Neutrophil (primary cell): ENCODE results near the gene MEGF6.

Experiments used
- H3K27ac ChIP-seq: fragments of 200-600 bp; sonication (generic); 2 replicates; pipeline ENCODE4 v1.5.1; 2016; ENCODE audit warnings: mild to moderate bottlenecking, moderate library complexity
- H3K27me3 ChIP-seq: fragments of 200-600 bp; sonication (generic); 2 replicates; pipeline ENCODE4 v1.6.0; 2016; ENCODE audit warnings: mild to moderate bottlenecking
- H3K36me3 ChIP-seq: fragments of 200-600 bp; sonication (generic); 2 replicates; pipeline ENCODE4 v1.5.1; 2017
- H3K4me1 ChIP-seq, 2 experiments: fragments of 200-600 bp in 1 of 2; sonication (generic) in 1 of 2; 1 replicate in 1 of 2; 2 replicates in 1 of 2; pipeline versions ENCODE4 v1.5.1 to v1.6.1; 2013 to 2016; ENCODE audit warnings: low read depth in 1 of 2, low read length in 1 of 2, mild to moderate bottlenecking in 1 of 2, moderate library complexity in 1 of 2; ENCODE audit not compliant: control insufficient read depth in 1 of 2, insufficient read depth in 1 of 2
- H3K4me3 ChIP-seq, 2 experiments: fragments of 200-600 bp in 1 of 2; sonication (generic) in 1 of 2; 1 replicate in 1 of 2; 2 replicates in 1 of 2; pipeline ENCODE4 v1.5.1; 2013 to 2016; ENCODE audit warnings: low read depth in 1 of 2, low read length in 1 of 2, mild to moderate bottlenecking in 1 of 2, moderate library complexity in 1 of 2
- H3K9me3 ChIP-seq: fragments of 200-600 bp; sonication (generic); 2 replicates; pipeline ENCODE4 v1.5.1; 2016
- TF ChIP-seq, protein P1 (sequence below): fragments of 200-600 bp; sonication (generic); IDR thresholded peaks from 2 replicates; pipeline ENCODE4 v1.5.1; 2016; ENCODE audit warnings: antibody characterized with exemption

Gene MEGF6

DNA sequence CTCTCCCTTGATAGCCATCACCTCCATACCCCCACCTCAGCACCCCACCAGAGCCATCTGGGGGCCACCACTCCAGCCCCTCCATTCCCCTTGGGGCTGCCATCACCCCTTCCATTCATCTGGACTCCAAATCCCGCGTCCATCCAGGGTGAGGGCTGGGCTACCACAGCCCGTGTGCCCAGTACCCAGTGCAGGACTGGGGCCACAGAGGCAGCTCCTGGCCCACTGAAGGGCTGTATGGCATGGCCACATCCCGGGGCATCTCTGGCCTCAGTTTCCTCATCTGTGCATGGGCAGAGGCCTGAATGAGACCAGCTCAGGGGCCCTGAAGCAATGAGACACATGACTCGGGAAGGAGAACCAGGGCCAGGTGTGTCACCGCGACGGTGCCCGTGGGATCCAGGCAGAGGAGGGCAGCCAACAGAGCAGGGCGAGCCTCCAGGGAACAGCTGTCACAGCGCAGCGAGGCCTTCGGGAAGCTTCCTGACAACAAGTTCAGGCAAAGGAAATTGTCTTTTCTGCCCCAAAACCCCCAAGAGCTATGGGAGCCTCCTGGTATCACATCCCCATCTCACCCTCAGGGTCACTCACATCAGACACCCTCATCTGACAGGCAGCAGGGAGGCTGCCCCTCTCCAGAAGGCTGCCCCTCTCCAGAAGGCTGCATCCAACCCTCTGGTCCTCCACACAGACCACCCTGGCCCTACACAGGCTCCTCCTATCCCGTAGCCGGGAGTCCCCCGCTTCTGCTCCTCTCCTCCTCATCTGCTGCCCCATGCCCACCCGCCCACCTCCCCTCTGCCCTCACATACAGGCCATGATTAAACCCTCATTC, 76.3 kb downstream of the MEGF6 start:
- Histone ChIP-seq H3K4me1 (peaks cover 7 to 30% of the 10 kb centered on the region in 2 experiments), H3K9me3 (no peaks in the 10 kb centered on the region), H3K36me3 (no peaks in the 10 kb centered on the region), H3K4me3 (no peak overlapping the region), H3K27ac (no peak overlapping the region), H3K27me3 (no peaks in the 10 kb centered on the region)
- TF ChIP-seq, protein P1, sequence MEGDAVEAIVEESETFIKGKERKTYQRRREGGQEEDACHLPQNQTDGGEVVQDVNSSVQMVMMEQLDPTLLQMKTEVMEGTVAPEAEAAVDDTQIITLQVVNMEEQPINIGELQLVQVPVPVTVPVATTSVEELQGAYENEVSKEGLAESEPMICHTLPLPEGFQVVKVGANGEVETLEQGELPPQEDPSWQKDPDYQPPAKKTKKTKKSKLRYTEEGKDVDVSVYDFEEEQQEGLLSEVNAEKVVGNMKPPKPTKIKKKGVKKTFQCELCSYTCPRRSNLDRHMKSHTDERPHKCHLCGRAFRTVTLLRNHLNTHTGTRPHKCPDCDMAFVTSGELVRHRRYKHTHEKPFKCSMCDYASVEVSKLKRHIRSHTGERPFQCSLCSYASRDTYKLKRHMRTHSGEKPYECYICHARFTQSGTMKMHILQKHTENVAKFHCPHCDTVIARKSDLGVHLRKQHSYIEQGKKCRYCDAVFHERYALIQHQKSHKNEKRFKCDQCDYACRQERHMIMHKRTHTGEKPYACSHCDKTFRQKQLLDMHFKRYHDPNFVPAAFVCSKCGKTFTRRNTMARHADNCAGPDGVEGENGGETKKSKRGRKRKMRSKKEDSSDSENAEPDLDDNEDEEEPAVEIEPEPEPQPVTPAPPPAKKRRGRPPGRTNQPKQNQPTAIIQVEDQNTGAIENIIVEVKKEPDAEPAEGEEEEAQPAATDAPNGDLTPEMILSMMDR = no peak

DNA sequence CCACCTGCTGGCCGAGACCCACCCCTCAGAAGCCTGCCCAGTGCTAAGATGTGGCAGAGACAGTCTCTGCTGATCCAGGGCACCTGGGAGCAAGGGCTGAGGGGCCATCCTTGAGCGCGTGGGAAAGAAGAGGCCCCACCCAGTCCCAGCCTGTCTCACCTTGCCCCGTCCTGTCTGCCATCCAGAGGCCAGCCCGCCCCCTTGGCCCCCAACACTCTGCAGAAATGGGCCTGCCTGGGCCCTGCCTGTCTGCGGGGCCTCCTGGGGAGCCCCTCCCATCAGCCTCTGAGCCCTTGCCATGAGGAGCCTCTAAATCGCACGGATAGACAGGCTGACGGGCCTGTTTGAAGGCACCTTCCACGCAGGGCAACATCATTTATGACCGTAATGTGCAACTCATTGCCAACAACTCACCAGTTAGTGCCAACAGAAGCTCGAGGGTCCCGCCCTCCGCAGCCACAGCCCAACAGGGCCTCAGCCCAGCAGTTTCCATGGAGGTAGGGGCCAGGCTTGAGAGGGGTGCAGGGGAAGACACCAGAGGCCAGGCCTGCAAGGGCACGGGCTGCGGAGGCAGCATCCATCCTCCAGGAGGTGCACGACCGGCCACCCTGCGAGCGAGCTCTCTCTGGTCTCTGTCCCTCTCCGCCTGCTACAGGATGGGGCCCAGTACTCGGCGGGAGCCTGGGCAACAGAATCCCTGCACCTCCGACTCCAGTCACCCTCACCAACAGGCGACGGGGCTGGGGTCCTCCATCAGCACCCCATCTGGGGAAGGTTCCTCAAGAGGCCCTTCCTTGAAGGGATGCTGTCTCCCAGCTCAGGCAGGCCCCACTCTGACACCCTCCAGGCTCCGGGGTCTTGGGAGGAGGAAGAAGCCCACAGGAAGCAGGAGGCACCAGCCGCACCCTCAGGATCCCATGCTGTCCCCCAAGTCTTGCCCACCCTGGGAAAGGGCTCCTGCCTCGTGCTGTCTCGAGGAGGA, 78.0 kb downstream of the MEGF6 start:
- H3K4me3 ChIP-seq = no peak overlapping the region
- H3K27me3 ChIP-seq = no peaks in the 10 kb centered on the region
- TF ChIP-seq, protein P1 = no peak
- peaks cover 11 to 22% of the 10 kb centered on the region in 2 experiments for H3K4me1 ChIP-seq
- no peak overlapping the region for H3K27ac ChIP-seq
- H3K36me3 ChIP-seq = no peaks in the 10 kb centered on the region
- H3K9me3 ChIP-seq = no peaks in the 10 kb centered on the region

DNA sequence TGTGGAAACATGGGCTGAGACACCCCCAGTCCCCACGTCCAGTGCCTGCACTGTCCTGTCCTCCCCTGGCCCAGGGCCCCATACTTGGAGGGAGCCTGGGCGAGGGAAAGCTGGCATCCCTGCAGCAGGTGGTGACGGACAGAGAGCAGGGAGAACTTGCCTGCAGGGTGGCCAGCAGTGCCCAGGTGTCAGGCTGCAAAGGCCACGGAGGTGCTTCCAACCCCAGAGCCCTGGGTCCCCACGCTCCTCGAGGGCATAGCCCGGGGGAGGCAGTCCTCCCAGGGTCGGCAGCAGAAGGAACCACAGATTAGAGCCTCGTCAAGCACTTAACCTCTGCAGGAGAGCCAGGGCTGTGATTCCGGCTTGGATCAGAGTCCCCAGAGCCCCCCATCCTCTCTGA, 79.4 kb downstream of the MEGF6 start:
- H3K36me3 ChIP-seq = no peaks in the 10 kb centered on the region
- H3K27me3 ChIP-seq = no peaks in the 10 kb centered on the region
- peak overlapping the region; percentile 92 for H3K27ac ChIP-seq
- peaks cover 11 to 15% of the 10 kb centered on the region in 2 experiments for H3K4me1 ChIP-seq
- H3K4me3 ChIP-seq = peak overlapping the region in 1 of 2 experiments; percentile 90
- H3K9me3 ChIP-seq = no peaks in the 10 kb centered on the region
- TF ChIP-seq, protein P1 = no peak

DNA sequence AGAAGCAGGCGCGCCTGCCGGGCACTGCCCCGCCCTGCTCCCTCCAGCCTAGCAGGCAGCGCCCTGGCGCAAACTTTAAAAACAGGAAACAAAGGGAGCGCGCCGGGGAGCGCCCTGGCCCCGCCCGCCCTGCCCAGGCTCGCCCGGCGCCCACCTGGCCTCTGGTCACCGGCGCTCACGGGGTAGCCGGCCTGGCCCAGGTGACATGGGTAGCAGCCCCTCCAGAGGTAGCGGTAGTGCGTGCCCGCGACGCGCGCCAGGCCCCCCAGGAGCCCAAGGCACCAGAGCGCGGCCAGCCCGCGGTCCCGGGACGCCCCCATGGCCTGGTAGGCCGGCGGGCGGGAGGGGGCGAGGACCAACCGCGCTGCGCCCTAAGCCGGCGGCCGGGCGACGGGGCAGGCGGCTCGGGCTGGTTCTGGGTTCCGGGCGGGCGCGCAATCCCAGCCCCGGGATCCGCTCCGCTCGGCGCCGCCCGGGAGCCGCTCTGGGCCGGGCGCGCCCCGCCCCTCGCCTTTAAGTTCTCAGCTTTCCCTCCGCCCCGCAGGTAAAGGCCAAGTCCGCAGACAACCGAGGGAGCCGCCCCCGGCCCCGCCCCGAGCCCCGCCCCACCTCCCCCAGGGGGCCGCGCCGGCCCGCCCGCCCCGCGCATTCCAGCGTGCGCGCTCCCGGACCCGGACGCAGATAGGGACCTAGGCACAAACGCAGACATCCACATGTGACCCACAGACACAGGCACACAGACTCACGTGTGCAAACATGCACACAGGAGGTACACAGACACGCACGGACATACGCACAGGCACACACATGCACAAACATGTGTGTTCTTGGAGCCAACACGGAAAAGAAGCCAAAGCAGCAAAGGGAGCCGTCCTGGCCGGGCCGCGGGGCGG, 80.1 kb downstream of the MEGF6 start:
- no peaks in the 10 kb centered on the region for H3K36me3 ChIP-seq
- peaks cover 11 to 15% of the 10 kb centered on the region in 2 experiments for H3K4me1 ChIP-seq
- peak overlapping the region; percentile 68 to 90 for H3K4me3 ChIP-seq
- no peaks in the 10 kb centered on the region for H3K27me3 ChIP-seq
- TF ChIP-seq, protein P1 = no peak
- no peaks in the 10 kb centered on the region for H3K9me3 ChIP-seq
- peak overlapping the region; percentile 92 for H3K27ac ChIP-seq
